Measurements from ENCODE around the gene TRIM27. TPM values are rescaled to one million over a fixed set of nuclear protein-coding genes. Genes with fewer than 3 reads are reported as not detected.
A peak's percentile ranks its signal among the peaks of the same experiment; 100 is the strongest.
"Not testable (repeated sequence)": the region's sequence is repeated elsewhere in the genome, so short reads cannot be mapped to it uniquely, and the experiment has no call there.

The TRIM27 gene
- total RNA-seq, 1 donor from 2014 or later: 58.4 TPM

- H3K9me3 ChIP-seq: no peaks in the 10 kb centered on the region
- no peaks in the 10 kb centered on the region for H3K36me3 ChIP-seq
- TF ChIP-seq POLR2A (IDR thresholded peaks at IDR 0.05): no peak
- no peak for TF ChIP-seq POLR2AphosphoS5 (IDR thresholded peaks at IDR 0.05; ENCODE audit: insufficient read depth in 1 of 2, low read depth in 1 of 2)
- TF ChIP-seq CTCF (IDR thresholded peaks at IDR 0.05): no peak
- H3K27ac ChIP-seq: no peak overlapping the region
- H3K4me1 ChIP-seq: no peaks in the 10 kb centered on the region
- no peaks in the 10 kb centered on the region for H3K27me3 ChIP-seq
- no peak overlapping the region for H3K4me3 ChIP-seq
- no peak for DNase-seq (ENCODE audit: extremely low spot score in 2 of 2)
- intact Hi-C loops (cut with DNase I): no loop called here
These were observed 37.2 kb upstream of the TRIM27 start for GRCh38 chr6:28960846-28961500.

GRCh38 chr6:28958561-28959243 lies 34.9 kb upstream of the TRIM27 start:
- H3K4me1 ChIP-seq; intact Hi-C loops (cut with DNase I); H3K4me3 ChIP-seq; H3K27me3 ChIP-seq; DNase-seq (ENCODE audit: extremely low spot score in 2 of 2); H3K9me3 ChIP-seq; H3K27ac ChIP-seq; H3K36me3 ChIP-seq: not testable (repeated sequence)

GRCh38 chr6:28957795-28958314 lies 34.1 kb upstream of the TRIM27 start:
- not testable (repeated sequence) for H3K27me3 ChIP-seq

GRCh38 chr6:28956331-28956730 lies 32.5 kb upstream of the TRIM27 start:
- DNase-seq (ENCODE audit: extremely low spot score in 2 of 2): no peak
- intact Hi-C loops (cut with DNase I): no loop called here
- Histone ChIP-seq H3K9me3 (no peaks in the 10 kb centered on the region), H3K27ac (no peak overlapping the region), H3K36me3 (no peaks in the 10 kb centered on the region), H3K27me3 (no peaks in the 10 kb centered on the region), H3K4me3 (no peak overlapping the region), H3K4me1 (peaks cover 9% of the 10 kb centered on the region)
- no peak for TF ChIP-seq CTCF (IDR thresholded peaks at IDR 0.05)
- TF ChIP-seq POLR2AphosphoS5 (IDR thresholded peaks at IDR 0.05; ENCODE audit: insufficient read depth in 1 of 2, low read depth in 1 of 2): no peak
- TF ChIP-seq POLR2A (IDR thresholded peaks at IDR 0.05): no peak

More at GRCh38 chr6:28957795-28958314, 34.1 kb upstream of the TRIM27 start:
- H3K9me3 ChIP-seq; DNase-seq (ENCODE audit: extremely low spot score in 2 of 2); H3K4me3 ChIP-seq; H3K27ac ChIP-seq; H3K4me1 ChIP-seq; H3K36me3 ChIP-seq; intact Hi-C loops (cut with DNase I): not testable (repeated sequence)

GRCh38 chr6:28953585-28954258 lies 29.9 kb upstream of the TRIM27 start:
- TF ChIP-seq POLR2AphosphoS5 (IDR thresholded peaks at IDR 0.05; ENCODE audit: insufficient read depth in 1 of 2, low read depth in 1 of 2): no peak
- TF ChIP-seq CTCF (IDR thresholded peaks at IDR 0.05): no peak
- TF ChIP-seq POLR2A (IDR thresholded peaks at IDR 0.05): no peak
- intact Hi-C loops (cut with DNase I): no loop called here
- Histone ChIP-seq H3K27ac (no peak overlapping the region), H3K27me3 (no peaks in the 10 kb centered on the region), H3K4me1 (peaks cover 9% of the 10 kb centered on the region), H3K9me3 (no peaks in the 10 kb centered on the region), H3K4me3 (peak overlapping the region; percentile 18 to 22), H3K36me3 (no peaks in the 10 kb centered on the region)
- no peak for DNase-seq (ENCODE audit: extremely low spot score in 2 of 2)
